ENCODE measurements around the gene PLA2R1. TPM values are rescaled to one million over a fixed set of nuclear protein-coding genes. Genes with fewer than 3 reads are reported as not detected.
A peak's percentile ranks its signal among the peaks of the same experiment; 100 is the strongest.

The PLA2R1 gene
- total and polyA plus RNA-seq, 10 of the 15 experiments (the other 5 are each of a cell fraction or from before 2014, with no cell fraction given) = 0.01 to 0.05 (median 0.02) TPM; not detected in 6

DNA sequence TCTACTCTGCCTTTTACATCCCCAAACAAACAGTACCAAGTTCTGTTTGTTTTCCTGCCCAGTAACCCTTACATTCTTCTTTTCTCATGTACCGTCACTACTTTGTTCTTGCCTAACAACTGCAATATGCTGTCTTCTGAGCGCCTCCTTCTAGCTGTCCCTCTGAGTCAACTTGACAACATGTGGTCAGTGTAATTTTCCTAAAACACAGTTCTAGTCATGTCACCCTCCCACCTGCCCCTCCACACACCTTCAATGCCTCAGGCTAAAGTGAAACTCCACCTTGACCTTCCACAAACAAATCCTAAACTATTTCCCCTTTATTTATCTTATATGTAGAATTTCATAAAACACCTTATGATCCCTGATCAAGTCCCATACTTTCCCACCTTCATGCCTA is 139.9 kb downstream of the PLA2R1 start (continued):
- TF ChIP-seq, protein P1, sequence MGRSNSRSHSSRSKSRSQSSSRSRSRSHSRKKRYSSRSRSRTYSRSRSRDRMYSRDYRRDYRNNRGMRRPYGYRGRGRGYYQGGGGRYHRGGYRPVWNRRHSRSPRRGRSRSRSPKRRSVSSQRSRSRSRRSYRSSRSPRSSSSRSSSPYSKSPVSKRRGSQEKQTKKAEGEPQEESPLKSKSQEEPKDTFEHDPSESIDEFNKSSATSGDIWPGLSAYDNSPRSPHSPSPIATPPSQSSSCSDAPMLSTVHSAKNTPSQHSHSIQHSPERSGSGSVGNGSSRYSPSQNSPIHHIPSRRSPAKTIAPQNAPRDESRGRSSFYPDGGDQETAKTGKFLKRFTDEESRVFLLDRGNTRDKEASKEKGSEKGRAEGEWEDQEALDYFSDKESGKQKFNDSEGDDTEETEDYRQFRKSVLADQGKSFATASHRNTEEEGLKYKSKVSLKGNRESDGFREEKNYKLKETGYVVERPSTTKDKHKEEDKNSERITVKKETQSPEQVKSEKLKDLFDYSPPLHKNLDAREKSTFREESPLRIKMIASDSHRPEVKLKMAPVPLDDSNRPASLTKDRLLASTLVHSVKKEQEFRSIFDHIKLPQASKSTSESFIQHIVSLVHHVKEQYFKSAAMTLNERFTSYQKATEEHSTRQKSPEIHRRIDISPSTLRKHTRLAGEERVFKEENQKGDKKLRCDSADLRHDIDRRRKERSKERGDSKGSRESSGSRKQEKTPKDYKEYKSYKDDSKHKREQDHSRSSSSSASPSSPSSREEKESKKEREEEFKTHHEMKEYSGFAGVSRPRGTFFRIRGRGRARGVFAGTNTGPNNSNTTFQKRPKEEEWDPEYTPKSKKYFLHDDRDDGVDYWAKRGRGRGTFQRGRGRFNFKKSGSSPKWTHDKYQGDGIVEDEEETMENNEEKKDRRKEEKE (IDR thresholded peaks at IDR 0.05) = no peak
- TF ChIP-seq ZBED1 (IDR thresholded peaks at IDR 0.05; ENCODE audit: borderline replicate concordance) (no peak; the same call in 1 of the 2 replicates), CREM (IDR thresholded peaks at IDR 0.05; ENCODE audit: low read depth) (0 out of 2 replicates have a peak, but pooled peaks have one; percentile 16), RAD21 (IDR thresholded peaks at IDR 0.05; ENCODE audit: insufficient read depth, low read depth, low read length) (no peak), TCF12 (IDR thresholded peaks at IDR 0.05; ENCODE audit: low read depth, low read length) (no peak), NR2F1 (conservative IDR thresholded peaks at IDR 0.05) (peak; percentile 67), SREBF1 (IDR thresholded peaks at IDR 0.05; ENCODE audit: low read length) (no peak), HDGF (IDR thresholded peaks at IDR 0.05) (no peak), CBX5 (IDR thresholded peaks at IDR 0.05; ENCODE audit: low read depth) (no peak), CHD2 (IDR thresholded peaks at IDR 0.05; ENCODE audit: borderline replicate concordance, low read depth, low read length) (no peak), PML (IDR thresholded peaks at IDR 0.05; ENCODE audit: low read length) (no peak), EP300 (IDR thresholded peaks at IDR 0.05; ENCODE audit: borderline replicate concordance in 1 of 2, control insufficient read depth in 1 of 2, low read depth in 2 of 2, low read length in 2 of 2) (no peak), POU2F2 (IDR thresholded peaks at IDR 0.05; ENCODE audit: borderline replicate concordance, low read depth, low read length) (peak; percentile 74; the same call in 1 of the 3 replicates), MXI1 (IDR thresholded peaks at IDR 0.05; ENCODE audit: low read depth, low read length) (no peak), YBX1 (IDR thresholded peaks at IDR 0.05) (no peak), SUZ12 (IDR thresholded peaks at IDR 0.05; ENCODE audit: unreplicated experiment) (no peak), SUPT20H (IDR thresholded peaks at IDR 0.05; ENCODE audit: borderline replicate concordance, control insufficient read depth, low read depth, low read length) (no peak), KLF5 (IDR thresholded peaks at IDR 0.05; ENCODE audit: partially characterized antibody) (no peak)
- TF ChIP-seq, protein P2, sequence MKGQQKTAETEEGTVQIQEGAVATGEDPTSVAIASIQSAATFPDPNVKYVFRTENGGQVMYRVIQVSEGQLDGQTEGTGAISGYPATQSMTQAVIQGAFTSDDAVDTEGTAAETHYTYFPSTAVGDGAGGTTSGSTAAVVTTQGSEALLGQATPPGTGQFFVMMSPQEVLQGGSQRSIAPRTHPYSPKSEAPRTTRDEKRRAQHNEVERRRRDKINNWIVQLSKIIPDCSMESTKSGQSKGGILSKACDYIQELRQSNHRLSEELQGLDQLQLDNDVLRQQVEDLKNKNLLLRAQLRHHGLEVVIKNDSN (IDR thresholded peaks at IDR 0.05; ENCODE audit: borderline replicate concordance, extremely low read length, insufficient read depth, low read depth, low read length) = no peak
- TF ChIP-seq, protein P3, sequence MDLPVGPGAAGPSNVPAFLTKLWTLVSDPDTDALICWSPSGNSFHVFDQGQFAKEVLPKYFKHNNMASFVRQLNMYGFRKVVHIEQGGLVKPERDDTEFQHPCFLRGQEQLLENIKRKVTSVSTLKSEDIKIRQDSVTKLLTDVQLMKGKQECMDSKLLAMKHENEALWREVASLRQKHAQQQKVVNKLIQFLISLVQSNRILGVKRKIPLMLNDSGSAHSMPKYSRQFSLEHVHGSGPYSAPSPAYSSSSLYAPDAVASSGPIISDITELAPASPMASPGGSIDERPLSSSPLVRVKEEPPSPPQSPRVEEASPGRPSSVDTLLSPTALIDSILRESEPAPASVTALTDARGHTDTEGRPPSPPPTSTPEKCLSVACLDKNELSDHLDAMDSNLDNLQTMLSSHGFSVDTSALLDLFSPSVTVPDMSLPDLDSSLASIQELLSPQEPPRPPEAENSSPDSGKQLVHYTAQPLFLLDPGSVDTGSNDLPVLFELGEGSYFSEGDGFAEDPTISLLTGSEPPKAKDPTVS (IDR thresholded peaks at IDR 0.05; ENCODE audit: low read depth, low read length) = no peak
- TF ChIP-seq, protein P4, sequence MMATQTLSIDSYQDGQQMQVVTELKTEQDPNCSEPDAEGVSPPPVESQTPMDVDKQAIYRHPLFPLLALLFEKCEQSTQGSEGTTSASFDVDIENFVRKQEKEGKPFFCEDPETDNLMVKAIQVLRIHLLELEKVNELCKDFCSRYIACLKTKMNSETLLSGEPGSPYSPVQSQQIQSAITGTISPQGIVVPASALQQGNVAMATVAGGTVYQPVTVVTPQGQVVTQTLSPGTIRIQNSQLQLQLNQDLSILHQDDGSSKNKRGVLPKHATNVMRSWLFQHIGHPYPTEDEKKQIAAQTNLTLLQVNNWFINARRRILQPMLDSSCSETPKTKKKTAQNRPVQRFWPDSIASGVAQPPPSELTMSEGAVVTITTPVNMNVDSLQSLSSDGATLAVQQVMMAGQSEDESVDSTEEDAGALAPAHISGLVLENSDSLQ (IDR thresholded peaks at IDR 0.05) = peak; percentile 50; the same call in 1 of the 2 replicates
- TF ChIP-seq, protein P5, sequence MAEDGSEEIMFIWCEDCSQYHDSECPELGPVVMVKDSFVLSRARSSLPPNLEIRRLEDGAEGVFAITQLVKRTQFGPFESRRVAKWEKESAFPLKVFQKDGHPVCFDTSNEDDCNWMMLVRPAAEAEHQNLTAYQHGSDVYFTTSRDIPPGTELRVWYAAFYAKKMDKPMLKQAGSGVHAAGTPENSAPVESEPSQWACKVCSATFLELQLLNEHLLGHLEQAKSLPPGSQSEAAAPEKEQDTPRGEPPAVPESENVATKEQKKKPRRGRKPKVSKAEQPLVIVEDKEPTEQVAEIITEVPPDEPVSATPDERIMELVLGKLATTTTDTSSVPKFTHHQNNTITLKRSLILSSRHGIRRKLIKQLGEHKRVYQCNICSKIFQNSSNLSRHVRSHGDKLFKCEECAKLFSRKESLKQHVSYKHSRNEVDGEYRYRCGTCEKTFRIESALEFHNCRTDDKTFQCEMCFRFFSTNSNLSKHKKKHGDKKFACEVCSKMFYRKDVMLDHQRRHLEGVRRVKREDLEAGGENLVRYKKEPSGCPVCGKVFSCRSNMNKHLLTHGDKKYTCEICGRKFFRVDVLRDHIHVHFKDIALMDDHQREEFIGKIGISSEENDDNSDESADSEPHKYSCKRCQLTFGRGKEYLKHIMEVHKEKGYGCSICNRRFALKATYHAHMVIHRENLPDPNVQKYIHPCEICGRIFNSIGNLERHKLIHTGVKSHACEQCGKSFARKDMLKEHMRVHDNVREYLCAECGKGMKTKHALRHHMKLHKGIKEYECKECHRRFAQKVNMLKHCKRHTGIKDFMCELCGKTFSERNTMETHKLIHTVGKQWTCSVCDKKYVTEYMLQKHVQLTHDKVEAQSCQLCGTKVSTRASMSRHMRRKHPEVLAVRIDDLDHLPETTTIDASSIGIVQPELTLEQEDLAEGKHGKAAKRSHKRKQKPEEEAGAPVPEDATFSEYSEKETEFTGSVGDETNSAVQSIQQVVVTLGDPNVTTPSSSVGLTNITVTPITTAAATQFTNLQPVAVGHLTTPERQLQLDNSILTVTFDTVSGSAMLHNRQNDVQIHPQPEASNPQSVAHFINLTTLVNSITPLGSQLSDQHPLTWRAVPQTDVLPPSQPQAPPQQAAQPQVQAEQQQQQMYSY (CRISPR knock-in tag; IDR thresholded peaks at IDR 0.05) = no peak
